HG03045 (cell line): Measurements from ENCODE around the gene ANTXR1.

Source experiments
- ATAC-seq: cut with Tn5 transposase; IDR thresholded peaks from one replicate; pipeline ENCODE4 v1.9.1; 2021; ENCODE audit warnings: mild to moderate bottlenecking, moderate library complexity; ENCODE audit not compliant: unreplicated experiment

ANTXR1 gene

GRCh38 chr2:69001879-69002278 is 11.1 kb upstream of the ANTXR1 start:
- ATAC-seq: no peak

- no peak for ATAC-seq
Observed at GRCh38 chr2:69003731-69004130, 9.2 kb upstream of the ANTXR1 start.

GRCh38 chr2:69007169-69007568 is 5.8 kb upstream of the ANTXR1 start:
- no peak for ATAC-seq

GRCh38 chr2:69007603-69008002 is 5.4 kb upstream of the ANTXR1 start:
- ATAC-seq: no peak

- no peak for ATAC-seq
Observed at GRCh38 chr2:69010437-69011194, 2.4 kb upstream of the ANTXR1 start.

- ATAC-seq: no peak
Observed at GRCh38 chr2:69011611-69012157, 1.3 kb upstream of the ANTXR1 start.

- ATAC-seq: no peak
Observed at GRCh38 chr2:69012310-69013141, 453 bp upstream of the ANTXR1 start.

- ATAC-seq: no peak
Observed at GRCh38 chr2:69013840-69014821, 1.2 kb downstream of the ANTXR1 start.

GRCh38 chr2:69017080-69017479 is 4.1 kb downstream of the ANTXR1 start:
- no peak for ATAC-seq

GRCh38 chr2:69017835-69018234 is 4.9 kb downstream of the ANTXR1 start:
- no peak for ATAC-seq

- ATAC-seq: no peak
Observed at GRCh38 chr2:69018678-69019095, 5.7 kb downstream of the ANTXR1 start.

GRCh38 chr2:69020496-69021426 is 7.8 kb downstream of the ANTXR1 start:
- no peak for ATAC-seq

- ATAC-seq: no peak
Observed at GRCh38 chr2:69021727-69022126, 8.7 kb downstream of the ANTXR1 start.

- ATAC-seq: no peak
Observed at GRCh38 chr2:69022548-69022947, 9.6 kb downstream of the ANTXR1 start.

- no peak for ATAC-seq
Observed at GRCh38 chr2:69023236-69023635, 10.3 kb downstream of the ANTXR1 start.

- ATAC-seq: no peak
Observed at GRCh38 chr2:69026026-69026425, 13.0 kb downstream of the ANTXR1 start.

- ATAC-seq: no peak
Observed at GRCh38 chr2:69026691-69027459, 13.9 kb downstream of the ANTXR1 start.

GRCh38 chr2:69030800-69031428 is 17.9 kb downstream of the ANTXR1 start:
- ATAC-seq: no peak
